A204.1 (cell line): ENCODE results near the gene RPS2.
"Not testable (repeated sequence)": the region's sequence is repeated elsewhere in the genome, so short reads cannot be mapped to it uniquely, and the experiment has no call there.

Experiments used
- FAIRE-seq: peaks from 2 replicates; lab custom pipeline; 2012; peaks lifted over from hg19 to GRCh38; lab: Jason Lieb, UNC

The RPS2 gene

DNA sequence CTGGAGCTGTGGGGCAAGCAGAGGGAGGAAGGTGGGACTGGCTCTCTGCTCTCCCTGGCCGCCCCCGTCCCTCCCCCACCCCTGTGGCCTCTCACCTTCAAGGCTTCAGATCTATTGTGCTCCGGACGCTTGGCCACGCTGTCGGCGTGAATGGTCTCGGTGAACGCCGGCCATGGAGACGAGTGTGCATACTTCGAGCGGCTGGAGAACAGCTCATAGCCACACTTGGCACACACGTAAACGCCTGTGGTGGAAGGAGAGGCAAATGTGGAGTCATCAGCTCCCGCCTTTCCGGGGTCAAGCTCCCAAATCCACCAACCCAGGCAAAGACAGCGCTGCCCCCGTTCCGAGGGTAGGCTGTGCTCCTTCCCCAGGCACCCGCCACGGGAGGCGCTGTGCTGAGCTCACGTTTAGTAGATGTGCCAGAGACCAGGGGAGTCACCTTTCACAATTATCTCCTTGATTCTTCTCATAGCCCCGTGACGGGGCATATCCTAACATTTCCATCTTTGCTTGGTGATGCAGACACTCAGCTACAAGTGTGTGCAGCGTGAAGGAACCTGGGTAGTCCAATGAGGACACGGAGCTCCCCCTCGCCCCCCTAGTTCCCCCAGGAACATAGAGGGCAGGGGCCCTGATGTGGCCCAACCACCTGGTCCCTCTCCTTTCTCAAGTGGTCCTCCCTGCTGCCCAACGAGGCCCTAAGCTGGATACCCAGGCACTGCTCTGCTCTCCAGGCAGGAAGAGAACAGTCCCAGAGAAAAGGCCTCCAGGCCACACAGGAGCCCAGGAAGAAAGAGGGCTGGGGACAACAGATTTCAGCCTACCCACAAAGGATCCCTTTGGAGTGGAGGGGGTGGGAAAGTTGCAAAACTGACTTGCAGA is 23.2 kb downstream of the RPS2 start:
- no peak for FAIRE-seq

DNA sequence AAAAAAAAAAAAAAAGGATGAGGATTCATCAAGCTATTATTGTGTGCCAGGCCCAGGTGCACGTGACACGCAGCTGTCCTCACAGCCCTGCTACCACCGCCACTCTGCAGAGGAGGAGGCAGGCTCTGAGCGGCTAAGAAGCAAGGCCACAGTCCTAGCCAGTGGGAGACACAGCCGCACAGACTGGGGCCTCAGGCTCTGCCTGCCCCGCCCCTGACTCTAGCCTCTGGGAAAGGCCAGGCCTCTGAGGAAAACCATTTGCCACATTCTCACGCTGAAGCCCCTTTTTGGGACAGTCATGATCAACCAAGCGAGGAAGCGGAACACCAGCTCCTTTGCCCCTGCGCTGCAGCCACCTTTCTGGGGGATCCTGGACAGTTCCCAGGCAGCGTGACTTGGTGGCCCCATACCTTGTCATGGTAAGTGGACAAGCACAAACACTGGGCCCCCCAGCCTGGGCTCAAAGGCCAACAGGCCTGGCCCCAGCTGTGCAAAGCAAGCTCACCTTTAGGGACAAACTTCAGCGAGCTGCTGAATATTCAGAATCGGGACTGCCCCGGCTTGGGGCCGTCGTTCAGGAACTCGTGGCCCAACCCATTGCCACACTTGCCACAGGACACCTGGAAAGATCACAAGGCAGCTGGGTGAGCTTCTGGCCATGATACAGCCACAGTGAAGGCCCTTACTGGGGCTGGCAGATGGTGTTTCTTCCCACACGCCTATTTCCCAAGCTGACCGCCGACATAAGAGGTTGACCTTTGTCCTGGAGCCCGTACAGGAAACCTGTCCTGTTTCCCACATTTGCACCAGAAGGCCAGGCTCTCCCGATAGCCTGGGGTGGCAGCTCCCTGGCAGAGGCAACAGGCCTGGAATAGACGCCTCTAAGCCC is 24.1 kb downstream of the RPS2 start:
- no peak for FAIRE-seq

DNA sequence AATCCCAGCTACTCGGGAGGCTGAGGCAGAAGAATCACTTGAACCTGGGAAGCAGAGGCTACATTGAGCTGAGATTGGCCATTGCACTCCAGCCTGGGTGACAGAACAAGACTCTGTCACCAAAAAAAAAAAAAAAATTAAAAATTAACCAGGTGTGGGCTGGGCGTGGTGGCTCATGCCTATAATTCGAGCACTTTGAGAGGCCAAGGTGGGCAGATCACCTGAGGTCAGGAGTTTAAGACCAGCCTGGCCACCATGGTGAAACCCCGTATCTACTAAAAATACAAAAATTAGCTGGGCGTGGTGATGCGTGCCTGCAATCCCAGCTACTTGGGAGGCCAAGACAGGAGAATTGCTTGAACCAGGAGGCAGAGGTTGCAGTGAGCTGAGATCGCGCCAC is 24.8 kb downstream of the RPS2 start:
- not testable (repeated sequence) for FAIRE-seq

DNA sequence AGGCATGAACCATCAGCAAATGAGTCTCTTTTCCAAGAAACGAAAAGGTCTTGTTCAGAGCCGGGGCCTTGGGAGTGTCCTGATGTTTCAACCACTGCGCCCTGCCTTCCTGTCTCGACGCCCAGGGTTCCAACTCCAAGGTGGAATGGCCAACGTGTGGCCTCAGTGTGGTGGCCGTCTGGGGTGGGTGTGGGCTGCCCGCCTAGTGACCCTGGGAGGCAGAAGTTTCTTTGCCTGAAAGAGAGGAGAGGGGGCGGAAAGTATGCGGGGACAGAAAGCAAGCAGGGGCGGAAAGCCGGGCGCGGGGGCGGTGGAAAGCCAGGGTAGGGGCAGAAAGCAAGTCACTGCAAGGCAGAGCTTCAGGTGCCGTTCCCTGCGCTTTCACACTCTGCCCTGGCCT is 25.7 kb downstream of the RPS2 start:
- FAIRE-seq: no peak

DNA sequence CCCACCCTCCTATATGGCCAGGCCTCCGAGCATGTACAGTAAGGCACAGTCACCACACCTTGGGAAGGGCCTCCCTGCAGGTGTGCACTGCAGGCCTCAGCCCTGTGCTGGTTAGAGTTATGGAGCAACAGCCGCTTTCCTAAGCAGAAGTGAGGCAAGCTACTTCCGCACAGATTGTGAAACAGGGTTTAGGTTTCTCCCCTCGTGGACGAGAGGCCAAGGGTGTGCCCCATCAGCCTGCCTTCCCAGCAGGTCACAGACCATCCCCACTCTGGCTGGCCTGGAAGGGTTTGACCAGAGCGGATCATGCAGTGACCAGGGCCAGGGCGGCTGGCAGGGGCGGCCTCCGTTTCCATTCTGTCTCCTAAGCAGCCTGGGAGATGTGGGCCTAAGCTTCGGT is 26.3 kb downstream of the RPS2 start:
- no peak for FAIRE-seq

DNA sequence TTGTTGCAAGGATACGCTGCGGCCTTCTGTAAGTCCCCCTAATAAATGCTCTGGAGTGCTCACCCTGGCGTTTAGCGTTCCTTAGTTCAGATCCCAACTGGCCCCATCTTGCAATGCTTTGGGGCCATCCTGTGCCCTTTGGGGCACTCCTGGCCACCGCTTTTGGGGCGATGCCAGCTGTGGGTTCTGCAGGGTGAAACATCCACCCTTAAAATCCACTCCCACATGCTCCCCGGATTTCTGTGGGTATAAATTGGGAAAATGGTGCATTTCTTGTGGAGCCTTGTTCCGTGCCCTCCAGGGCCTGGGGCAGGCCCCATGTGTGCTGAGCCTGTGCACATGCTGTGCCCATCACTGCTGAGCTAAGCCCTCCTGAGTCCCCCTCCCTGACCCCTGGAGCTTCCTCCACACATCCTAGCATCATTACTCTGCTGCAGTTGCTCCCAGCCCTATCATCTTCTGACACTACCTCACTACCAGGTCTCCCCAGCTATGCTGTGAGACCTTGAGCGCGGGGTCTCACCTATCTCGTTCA is 27.6 kb downstream of the RPS2 start:
- no peak for FAIRE-seq

DNA sequence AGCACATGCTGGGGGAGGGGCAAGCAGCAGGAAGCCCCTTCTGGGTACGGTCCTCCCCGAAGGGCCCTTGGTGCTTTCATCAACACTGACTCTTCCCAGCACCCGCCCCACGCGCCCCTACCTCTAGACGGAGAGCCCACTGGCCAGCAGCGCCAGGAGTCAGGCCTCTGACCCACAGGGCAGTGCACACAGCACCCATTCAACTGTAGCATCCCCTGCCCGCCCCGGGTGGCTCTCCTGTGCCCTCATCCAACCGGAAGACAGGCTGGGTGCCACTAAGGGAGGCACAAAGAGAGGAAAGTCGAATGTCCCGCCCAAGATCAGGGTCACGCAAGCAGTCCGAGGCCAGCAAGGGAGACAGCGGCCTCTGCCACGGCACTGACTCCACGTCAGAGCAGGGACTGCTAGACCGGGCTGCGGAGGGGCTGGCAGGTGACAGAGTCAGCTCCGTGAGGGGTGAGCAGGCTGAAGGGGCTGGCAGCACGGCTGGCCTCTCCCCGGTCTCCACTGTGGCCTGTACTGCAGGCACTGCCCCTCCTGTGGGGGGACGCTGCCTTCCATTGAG is 31.4 kb downstream of the RPS2 start:
- no peak for FAIRE-seq

DNA sequence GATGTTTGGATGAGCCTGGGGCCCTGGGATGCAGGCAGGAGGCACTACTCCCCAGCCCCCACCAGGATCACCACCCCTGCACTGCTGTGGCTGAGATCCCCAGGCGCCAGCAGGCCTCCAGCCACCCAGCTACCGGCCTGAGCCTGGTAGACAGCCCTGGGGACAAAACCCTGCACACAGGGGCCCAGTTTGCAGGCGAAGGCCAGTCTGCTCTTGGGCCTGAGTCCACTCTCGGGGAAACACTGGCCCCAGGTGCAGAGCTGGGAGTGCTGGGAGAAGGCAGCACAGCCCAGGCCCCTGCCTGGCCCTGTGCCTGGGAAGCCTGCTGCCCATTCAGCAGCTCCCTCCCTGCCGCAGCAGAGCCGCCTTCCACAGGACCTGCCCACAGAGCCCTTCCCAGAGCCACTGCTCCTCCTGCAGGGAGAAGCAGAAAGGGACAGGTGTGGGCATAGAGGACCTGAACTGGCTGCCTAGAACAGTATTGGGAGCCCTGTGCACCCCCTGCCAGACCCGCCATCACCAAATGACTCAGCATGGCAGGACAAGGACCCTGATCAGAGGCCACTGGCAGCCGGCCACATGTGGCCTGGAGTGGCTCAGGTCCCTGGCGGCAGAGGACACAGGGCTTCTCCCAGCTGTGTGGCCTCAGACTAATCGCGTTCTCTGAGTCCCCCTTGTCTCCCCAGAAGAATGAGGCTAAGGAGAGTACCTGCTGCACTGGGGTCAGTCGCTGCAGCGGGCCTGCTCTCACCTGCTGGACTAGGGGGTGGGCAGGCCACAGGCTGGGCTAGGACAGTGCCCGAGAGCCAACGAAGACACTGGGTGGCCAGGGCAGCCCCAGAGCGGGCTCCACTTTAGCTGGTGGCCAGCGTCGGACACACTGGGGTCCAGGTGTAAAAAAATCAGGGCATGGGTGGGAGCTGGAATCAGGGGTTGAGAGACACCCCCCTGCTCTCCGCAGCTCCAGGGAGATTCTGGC is 32.3 kb downstream of the RPS2 start:
- FAIRE-seq: no peak

DNA sequence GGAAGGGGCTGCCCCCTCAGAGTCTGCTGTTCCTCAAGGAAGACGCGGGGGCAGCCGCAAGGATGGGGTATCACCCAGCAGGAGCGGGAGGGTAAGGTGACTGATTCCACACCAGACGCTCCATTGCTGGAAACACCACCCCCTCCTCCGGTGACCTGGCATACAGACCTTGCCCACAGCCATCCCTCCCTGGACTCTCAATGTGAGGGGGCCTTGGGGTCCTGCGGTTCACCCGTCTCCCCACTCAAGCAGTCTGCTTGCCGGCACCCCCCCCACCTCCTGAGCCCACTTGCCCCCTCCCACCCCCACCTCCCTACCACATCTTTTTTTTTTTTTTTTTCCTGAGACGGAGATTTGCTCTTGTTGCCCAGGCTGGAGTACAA is 34.3 kb downstream of the RPS2 start:
- FAIRE-seq: no peak

DNA sequence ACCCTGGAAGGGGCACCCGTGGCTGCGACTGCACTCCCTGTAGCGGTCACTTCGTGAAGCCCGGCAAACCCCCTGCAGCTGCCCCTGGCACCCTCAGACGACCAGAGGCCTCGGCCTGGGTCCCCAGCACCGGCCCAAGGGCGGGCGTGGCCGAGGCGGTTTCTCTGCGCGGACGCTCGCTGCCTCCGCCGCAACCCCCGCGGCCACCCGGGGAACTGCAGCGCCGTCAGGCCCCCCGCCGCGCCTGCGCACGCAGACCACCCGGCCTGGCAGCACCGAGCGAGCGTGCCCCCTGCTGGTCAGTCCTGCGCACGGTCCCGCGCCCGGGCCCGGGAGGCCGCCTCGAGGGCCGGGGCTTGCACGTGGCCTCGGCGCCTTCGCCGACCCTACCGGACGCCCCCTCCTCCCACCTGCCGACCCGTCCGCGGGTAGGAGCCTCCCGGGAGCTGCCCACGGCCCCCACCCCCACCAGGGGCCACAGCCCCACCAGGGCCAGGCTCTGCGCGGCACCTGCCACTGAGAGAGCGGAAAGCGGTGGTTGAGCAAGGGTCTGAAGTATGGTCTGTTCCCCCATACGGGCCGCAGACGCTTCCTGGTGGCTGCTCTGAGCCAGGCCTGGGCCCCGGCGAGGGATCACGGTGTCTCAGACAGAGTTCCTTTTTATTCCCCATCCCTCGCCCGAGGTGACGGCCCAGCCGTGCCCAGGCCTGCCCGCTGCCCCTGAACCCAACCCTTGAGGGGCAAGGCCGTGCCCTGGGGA is 34.9 kb downstream of the RPS2 start:
- no peak for FAIRE-seq

DNA sequence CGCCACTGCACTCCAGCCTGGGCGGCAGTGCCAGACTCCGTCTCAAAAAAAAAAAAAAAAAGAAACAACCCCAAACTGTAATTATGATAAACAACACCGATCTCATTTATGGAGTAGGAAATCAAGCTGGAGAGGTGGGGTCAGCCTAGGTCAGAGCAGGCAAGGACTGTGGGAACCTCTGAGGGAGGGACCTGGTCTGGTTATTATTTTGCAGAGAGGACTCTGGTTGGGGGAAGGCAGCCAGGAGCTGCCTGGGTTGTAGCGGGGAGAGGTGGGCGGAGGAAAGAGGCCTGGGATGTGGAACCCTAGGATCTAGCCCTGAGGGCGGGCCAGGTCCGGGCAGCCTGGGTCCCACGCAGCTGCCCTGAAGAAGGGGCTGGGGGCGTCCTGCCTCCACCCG is 35.5 kb downstream of the RPS2 start:
- FAIRE-seq: no peak

DNA sequence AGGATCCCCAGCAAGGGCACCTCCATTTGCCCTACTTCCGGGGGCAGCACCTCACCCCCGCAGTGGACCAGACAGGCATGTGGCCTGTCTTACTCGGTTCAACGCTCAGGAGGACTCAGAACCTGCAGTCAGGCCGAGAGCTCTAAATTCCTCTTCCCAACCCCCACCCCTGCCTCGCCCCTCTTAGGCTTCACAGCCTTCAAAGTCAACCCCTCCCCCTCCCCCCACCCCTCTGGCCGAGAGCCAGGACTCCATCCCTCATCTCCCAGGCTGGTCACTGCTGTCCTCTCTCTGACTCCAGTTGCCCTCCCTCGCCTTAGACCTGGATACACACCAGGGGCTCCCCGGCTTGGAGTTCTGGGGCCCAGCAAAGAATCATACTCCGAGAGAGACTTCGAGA is 38.4 kb downstream of the RPS2 start:
- no peak for FAIRE-seq

DNA sequence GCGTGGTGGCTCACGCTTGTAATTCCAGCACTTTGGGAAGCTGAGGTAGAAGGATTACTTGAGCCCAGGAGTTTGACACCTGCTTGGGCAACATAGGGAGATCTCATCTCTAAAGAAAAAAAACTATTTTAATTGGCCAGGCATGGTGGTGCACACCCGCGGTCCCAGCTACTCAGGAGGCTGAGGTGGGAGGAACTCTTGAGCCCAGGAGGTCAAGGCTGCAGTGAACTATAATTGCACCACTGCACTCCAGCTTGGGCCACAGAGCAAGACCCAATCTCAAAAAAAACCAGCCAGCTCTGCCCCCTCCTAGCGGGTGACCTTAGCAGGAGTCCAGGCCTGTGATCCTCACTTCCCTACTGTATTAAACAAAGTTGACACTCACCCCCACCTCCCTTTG is 40.5 kb downstream of the RPS2 start:
- no peak for FAIRE-seq

DNA sequence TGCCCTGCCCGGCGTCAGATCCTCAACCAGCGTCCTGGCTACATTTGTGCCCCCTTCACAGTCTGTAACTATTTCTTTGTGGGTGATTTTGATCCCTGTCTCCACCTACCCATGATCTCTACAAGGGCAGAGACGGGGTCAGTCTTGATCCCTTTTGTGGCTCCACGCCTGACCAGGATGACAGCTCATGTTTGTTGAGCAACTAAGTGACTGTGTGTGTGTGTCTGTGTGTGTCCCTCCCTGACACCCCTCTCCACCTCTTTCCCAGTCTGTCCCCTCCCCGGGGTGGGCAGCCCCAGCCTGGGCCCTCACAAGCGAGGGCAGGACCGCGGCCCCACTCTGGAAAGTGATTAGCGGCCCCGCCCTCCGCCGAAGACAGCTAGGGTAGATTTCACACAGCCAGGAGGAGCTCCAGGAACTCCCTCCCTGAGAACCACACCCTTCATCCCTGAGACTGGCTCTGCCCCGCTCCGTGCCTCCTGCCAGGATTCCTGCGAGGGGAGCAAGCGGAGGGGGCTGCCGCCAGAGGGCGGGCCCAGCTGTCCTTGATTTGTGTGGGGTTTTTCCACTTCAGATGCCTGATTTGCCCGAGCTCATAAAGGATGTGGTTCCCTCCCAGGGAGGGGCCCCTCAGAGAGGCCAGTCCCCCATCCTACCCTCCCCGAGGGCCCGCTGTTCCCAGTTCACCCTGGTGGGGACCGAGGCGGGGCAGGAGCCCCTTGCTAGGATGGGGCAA is 41.2 kb downstream of the RPS2 start:
- no peak for FAIRE-seq

DNA sequence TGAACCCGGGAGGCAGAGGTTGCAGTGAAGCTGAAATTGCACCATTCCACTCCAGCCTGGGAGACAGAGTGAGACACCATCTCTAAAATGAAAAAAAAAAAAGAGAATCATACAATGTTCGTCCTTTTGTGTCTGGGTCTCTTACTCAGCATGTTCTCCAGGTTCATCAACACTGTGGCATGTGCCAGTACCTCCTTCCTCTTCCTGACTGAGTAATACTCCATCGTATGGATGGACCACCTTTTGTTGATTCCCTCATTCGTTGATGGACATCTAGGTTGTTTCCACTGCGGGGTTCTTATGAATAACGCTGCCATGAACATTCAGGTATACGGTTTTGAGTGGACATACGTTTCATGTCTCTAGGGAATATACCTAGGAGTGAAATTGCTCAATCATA is 42.3 kb downstream of the RPS2 start:
- FAIRE-seq: no peak

DNA sequence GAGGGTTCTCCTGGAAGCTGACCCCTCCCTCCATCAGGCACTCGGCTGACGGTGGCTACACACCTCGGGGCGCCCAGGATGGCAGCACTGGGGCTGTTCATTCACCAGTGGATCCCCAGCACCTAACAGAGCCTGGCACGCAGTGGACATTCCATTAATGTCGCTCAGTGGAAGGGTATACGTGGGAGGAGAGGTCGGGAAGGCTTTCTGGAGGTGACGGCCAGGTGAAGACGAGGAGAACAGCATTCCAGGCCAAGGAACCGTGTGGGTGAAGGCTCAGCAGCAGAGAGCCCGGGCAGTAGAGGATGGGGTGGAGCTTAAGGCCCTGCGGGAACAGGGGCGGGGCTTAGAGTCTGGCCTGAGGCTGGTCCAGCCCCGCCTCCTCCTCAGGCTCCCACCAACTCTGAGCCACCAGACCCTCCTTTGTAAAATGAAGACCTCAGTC is 43.9 kb downstream of the RPS2 start:
- FAIRE-seq: no peak

DNA sequence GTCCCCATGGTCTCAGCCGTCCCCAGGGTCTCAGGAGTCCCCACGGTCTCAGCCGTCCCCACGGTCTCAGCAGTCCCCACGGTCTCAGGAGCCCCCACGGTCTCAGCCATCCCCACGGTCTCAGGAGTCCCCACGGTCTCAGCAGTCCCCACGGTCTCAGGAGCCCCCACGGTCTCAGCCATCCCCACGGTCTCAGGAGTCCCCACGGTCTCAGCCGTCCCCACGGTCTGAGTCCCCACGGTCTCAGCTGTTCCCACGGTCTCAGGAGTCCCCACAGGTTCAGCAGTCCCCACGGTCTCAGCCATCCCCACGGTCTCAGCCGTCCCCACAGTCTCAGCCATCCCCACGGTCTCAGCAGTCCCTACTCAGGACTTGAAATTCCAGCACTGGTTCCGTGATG is 44.5 kb downstream of the RPS2 start:
- not testable (repeated sequence) for FAIRE-seq

DNA sequence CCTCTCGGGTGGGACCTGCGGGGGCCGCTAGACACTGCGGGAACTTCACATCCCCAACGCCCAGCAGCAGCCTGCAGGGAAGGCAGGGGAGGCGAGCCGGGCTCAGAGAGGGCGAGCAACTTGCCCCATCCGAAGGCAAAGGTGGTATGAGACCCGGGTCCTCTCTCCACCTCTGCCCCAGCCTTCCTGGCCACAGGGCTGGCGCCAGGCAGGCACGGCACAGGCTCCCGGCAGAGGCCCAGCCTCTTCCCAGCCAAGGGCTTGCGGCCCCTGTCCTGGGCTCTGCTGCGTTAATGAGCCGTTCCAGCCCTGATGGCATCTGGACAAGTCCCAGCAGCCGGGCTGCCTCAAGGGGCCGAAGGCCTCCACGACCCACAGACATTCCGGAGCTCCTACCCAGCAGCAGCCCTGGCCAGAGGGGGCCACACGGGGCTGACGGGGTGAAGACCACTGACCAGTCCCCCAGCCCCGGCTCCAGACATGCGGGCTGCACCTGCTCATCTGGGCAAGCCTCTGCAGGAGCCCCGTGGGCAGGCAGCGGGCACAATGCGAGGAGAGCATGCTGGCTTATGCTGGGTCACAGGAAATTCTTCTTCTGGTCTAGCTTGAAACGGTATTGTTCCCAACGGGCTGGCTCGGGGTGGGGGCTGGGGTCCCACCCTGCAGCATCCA is 45.2 kb downstream of the RPS2 start:
- no peak for FAIRE-seq
